A549 (cell line): ENCODE data around the gene EML4. TPM values are rescaled to one million over a fixed set of nuclear protein-coding genes. Genes with fewer than 3 reads are reported as not detected.
A peak's percentile ranks its signal among the peaks of the same experiment; 100 is the strongest.

Source experiments
- ATAC-seq, 2 experiments: fragments of 200-7000 bp in 1 of 2; fragments of >200 bp in 1 of 2; cut with Nextera tagmentation in 1 of 2; cut with Tn5 transposase in 1 of 2; 3 replicates each; pipeline versions ENCODE4 v1.8.0 to v1.9.1; 2018 to 2020; ENCODE audit warnings: mild to moderate bottlenecking in 1 of 2, moderate library complexity in 1 of 2
- CTCF ChIA-PET: fragments of 300-600 bp; sonication (Branson Sonifier 250); formaldehyde crosslinking; extraction: SDS; loops from one replicate; lab custom pipeline; 2021; ENCODE audit warnings: antibody characterized with exemption, inconsistent platforms; lab: Yijun Ruan, JAX
- POLR2A ChIA-PET: fragments of 350-600 bp; formaldehyde crosslinking; extraction: SDS; loops from one replicate; lab custom pipeline; 2021; ENCODE audit warnings: antibody characterized with exemption, inconsistent platforms; lab: Yijun Ruan, JAX
- DNase-seq, 2 experiments: peaks; one replicate each; pipeline versions ENCODE4 v3.0.0 to v3.0.0-alpha.2; 2011 to 2016; ENCODE audit warnings: low read depth in 1 of 2, low spot score in 1 of 2
- FAIRE-seq: peaks from 2 replicates; lab custom pipeline; 2011; peaks lifted over from hg19 to GRCh38; lab: Jason Lieb, UNC
- H3K27ac ChIP-seq, 2 experiments: fragments of >200 bp; sonication (Bioruptor Twin); formaldehyde crosslinking; 3 replicates each; pipeline ENCODE4 v1.5.1; 2016 to 2017
- H3K4me1 ChIP-seq: fragments of >200 bp; sonication (Bioruptor Twin); formaldehyde crosslinking; 3 replicates; pipeline ENCODE4 v1.6.1; 2016
- H3K4me2 ChIP-seq: fragments of >200 bp; sonication (Bioruptor Twin); formaldehyde crosslinking; 3 replicates; pipeline ENCODE4 v1.6.1; 2016
- H3K4me3 ChIP-seq: fragments of >200 bp; sonication (Bioruptor Twin); formaldehyde crosslinking; 3 replicates; pipeline ENCODE4 v1.5.1; 2016
- H3K9me3 ChIP-seq: fragments of >200 bp; sonication (Bioruptor Twin); formaldehyde crosslinking; 3 replicates; pipeline ENCODE4 v1.6.1; 2016
- ATOH8 ChIP-seq: fragments of 250-450 bp; sonication (Bioruptor Pico); IDR thresholded peaks from 2 replicates; pipeline ENCODE4 v1.5.0; 2020; ENCODE audit warnings: low read depth, mild to moderate bottlenecking, moderate library complexity
- BHLHE40 ChIP-seq: IDR thresholded peaks from 2 replicates; pipeline ENCODE4 v1.6.1; 2012; ENCODE audit warnings: low read depth, low read length, inconsistent platforms
- CBX8 ChIP-seq: fragments of 200-600 bp; sonication (generic); IDR thresholded peaks from 2 replicates; pipeline ENCODE4 v1.6.1; 2016
- CEBPB ChIP-seq, 2 experiments: fragments of >200 bp in 1 of 2; sonication (Bioruptor Twin) in 1 of 2; formaldehyde crosslinking in 1 of 2; IDR thresholded peaks; 2 replicates each; pipeline ENCODE4 v1.6.1; 2012 to 2016
- CHD4 ChIP-seq: fragments of 200-600 bp; sonication (generic); IDR thresholded peaks from 2 replicates; pipeline ENCODE4 v1.6.1; 2016; ENCODE audit warnings: antibody characterized with exemption, mild to moderate bottlenecking, borderline replicate concordance
- FOSL2 ChIP-seq, 2 experiments: fragments of 450-650 bp in 1 of 2; fragments of >200 bp in 1 of 2; sonication (Bioruptor Twin) in 1 of 2; formaldehyde crosslinking; IDR thresholded peaks; 2 replicates each; pipeline versions ENCODE4 v1.5.0 to v1.6.1; 2016 to 2020; ENCODE audit warnings: mild to moderate bottlenecking in 1 of 2, moderate library complexity in 1 of 2
- FOXS1 ChIP-seq: fragments of 250-450 bp; sonication (Bioruptor Pico); IDR thresholded peaks from 2 replicates; pipeline ENCODE4 v1.5.0; 2020; ENCODE audit warnings: mild to moderate bottlenecking, moderate library complexity
- GATA3 ChIP-seq: IDR thresholded peaks from 2 replicates; pipeline ENCODE4 v1.6.1; 2012; ENCODE audit warnings: borderline replicate concordance
- HDAC2 ChIP-seq: fragments of 200-600 bp; sonication (generic); IDR thresholded peaks from 2 replicates; pipeline ENCODE4 v1.6.1; 2016
- HEYL ChIP-seq: fragments of 250-450 bp; sonication (Bioruptor Pico); IDR thresholded peaks from 2 replicates; pipeline ENCODE4 v1.8.0; 2021; ENCODE audit warnings: mild to moderate bottlenecking, moderate library complexity
- HOXB5 ChIP-seq: fragments of 250-450 bp; sonication (Bioruptor Pico); IDR thresholded peaks from 2 replicates; pipeline ENCODE4 v1.5.0; 2020; ENCODE audit warnings: mild to moderate bottlenecking, moderate library complexity
- JUN ChIP-seq, 2 experiments: fragments of >200 bp; sonication (Bioruptor Twin); formaldehyde crosslinking; IDR thresholded peaks; 2 replicates in 1 of 2; 3 replicates in 1 of 2; pipeline ENCODE4 v1.6.1; 2016 to 2017
- JUNB ChIP-seq: fragments of >200 bp; sonication (Bioruptor Twin); formaldehyde crosslinking; IDR thresholded peaks from 2 replicates; pipeline ENCODE4 v1.6.1; 2016
- KDM5A ChIP-seq: fragments of 200-600 bp; sonication (generic); IDR thresholded peaks from 2 replicates; pipeline ENCODE4 v1.6.1; 2016; ENCODE audit warnings: antibody characterized with exemption, mild to moderate bottlenecking
- NFE2L2 ChIP-seq: fragments of 150-350 bp; conservative IDR thresholded peaks from 2 replicates; pipeline ENCODE4 v1.6.1; 2014; ENCODE audit warnings: low read length
- PBX3 ChIP-seq: IDR thresholded peaks from 2 replicates; pipeline ENCODE4 v1.6.1; 2012
- RAD21 ChIP-seq, 2 experiments: fragments of >200 bp in 1 of 2; sonication (Bioruptor Twin) in 1 of 2; formaldehyde crosslinking in 1 of 2; IDR thresholded peaks in 1 of 2; conservative IDR thresholded peaks in 1 of 2; 2 replicates in 1 of 2; 3 replicates in 1 of 2; pipeline ENCODE4 v1.6.1; 2012 to 2018; ENCODE audit warnings: inconsistent platforms in 1 of 2
- RCOR1 ChIP-seq: fragments of 150-350 bp; IDR thresholded peaks from 2 replicates; pipeline ENCODE4 v1.6.1; 2014; ENCODE audit warnings: antibody characterized with exemption, low read length, low read depth
- REST ChIP-seq: fragments of 200-600 bp; sonication (generic); IDR thresholded peaks from 2 replicates; pipeline ENCODE4 v1.6.1; 2016; ENCODE audit warnings: antibody characterized with exemption, mild to moderate bottlenecking, moderate library complexity
- TFCP2L1 ChIP-seq: fragments of 250-450 bp; sonication (Bioruptor Pico); IDR thresholded peaks from 2 replicates; pipeline ENCODE4 v1.5.0; 2021; ENCODE audit warnings: mild to moderate bottlenecking
- TP53 ChIP-seq: fragments of 250-450 bp; sonication (Bioruptor Pico); IDR thresholded peaks from 2 replicates; pipeline ENCODE4 v1.5.0; 2021; ENCODE audit warnings: mild to moderate bottlenecking, moderate library complexity
- ZC3H11A ChIP-seq: fragments of 450-650 bp; IDR thresholded peaks from 2 replicates; pipeline ENCODE4 v1.6.1; 2014; ENCODE audit warnings: antibody characterized with exemption, mild to moderate bottlenecking
- WGBS: methylation state at CpG from one replicate; pipeline ENCODE4 v1.1.6; 2017; ENCODE audit errors: missing lambda C conversion rate; 5-methylcytosine and 5-hydroxymethylcytosine counted together
- polyA plus RNA-seq, 4 experiments: library from polyadenylated mRNA; depleted of rRNA in 3 of 4; stranded (reverse); fragments of >200 nt; fragmentation: RNase III in 1 of 4; extraction: RNeasy Plus Mini Kit Qiagen cat#74134 plus additional on column Dnase treatment in 1 of 4; gene quantifications; 2 replicates in 3 of 4; 3 replicates in 1 of 4; pipeline ENCODE4 v1.2.3, GENCODE V29; 2011 to 2017

The EML4 gene
- polyA plus RNA-seq, 2 of the 4 experiments (the other 2 are of a cell fraction): 34.6 to 130 TPM

- Histone ChIP-seq H3K4me3 (no peak overlapping the region), H3K9me3 (no peaks in the 10 kb centered on the region), H3K27ac (no peak overlapping the region), H3K4me1 (no peaks in the 10 kb centered on the region), H3K4me2 (no peak overlapping the region)
- DNase-seq (no peak), ATAC-seq (peak in 1 of 2 experiments; percentile 25; a peak in 2 of 6 replicates), FAIRE-seq (no peak)
- POLR2A ChIA-PET: no interaction called here
- WGBS: 72% methylated on average over 4 of the region's 4 CpGs
- TF ChIP-seq KDM5A (no peak), HOXB5 (CRISPR knock-in tag) (no peak), CBX8 (no peak), TFCP2L1 (no peak), GATA3 (no peak), RCOR1 (no peak), ATOH8 (no peak), FOXS1 (CRISPR knock-in tag) (no peak), BHLHE40 (no peak), CHD4 (no peak), FOSL2 (IDR thresholded peaks at IDR 0.05) (no peak), FOSL2 (CRISPR knock-in tag; IDR thresholded peaks at IDR 0.05) (no peak), PBX3 (no peak), REST (no peak), JUNB (no peak), ZC3H11A (no peak)
- CTCF ChIA-PET: interaction anchor here (0.6 to 1.8 kb wide), 7 partner anchors 10 to 288 kb away, joined by 3 to 10 read pairs (median 3); partner anchors contain the start of gene EML4
Measured at GRCh38 chr2:42156721-42157120, 12.4 kb upstream of the EML4 start.

- POLR2A ChIA-PET: no interaction called here
- ATAC-seq: no peak
Measured at GRCh38 chr2:42161444-42161843, 7.7 kb upstream of the EML4 start.

More at GRCh38 chr2:42161444-42161843, 7.7 kb upstream of the EML4 start:
- no peaks in the 10 kb centered on the region for H3K9me3 ChIP-seq
- no peaks in the 10 kb centered on the region for H3K4me1 ChIP-seq
- FAIRE-seq (no peak), DNase-seq (no peak)
- no peak overlapping the region for H3K4me2 ChIP-seq
- TF ChIP-seq HEYL (CRISPR knock-in tag) (no peak), CEBPB (IDR thresholded peaks at IDR 0.05) (no peak), KDM5A (no peak), NFE2L2 (no peak), JUN (IDR thresholded peaks at IDR 0.05) (no peak), HDAC2 (no peak), HOXB5 (CRISPR knock-in tag) (no peak), RCOR1 (no peak), TP53 (CRISPR knock-in tag) (no peak), RAD21 (conservative IDR thresholded peaks at IDR 0.05 in 1 of 2, IDR thresholded peaks at IDR 0.05 in 1 of 2) (no peak), GATA3 (no peak)
- H3K27ac ChIP-seq: no peak overlapping the region
- CTCF ChIA-PET: interaction anchor here (1.1 to 2.1 kb wide), 3 partner anchors 15 to 66 kb away, joined by 4 to 7 read pairs (median 4); no protein-coding TSS in a partner anchor
- no peak overlapping the region for H3K4me3 ChIP-seq
